Measurements from ENCODE around the gene LAMA3. TPM values are rescaled to one million over a fixed set of nuclear protein-coding genes. Genes with fewer than 3 reads are reported as not detected.
A peak's percentile ranks its signal among the peaks of the same experiment; 100 is the strongest.
"Not testable (repeated sequence)": the region's sequence is repeated elsewhere in the genome, so short reads cannot be mapped to it uniquely, and the experiment has no call there.

The LAMA3 gene
- total and polyA plus RNA-seq, 5 donors, result 1.7 to 5.4 (median 4.2) TPM

DNA sequence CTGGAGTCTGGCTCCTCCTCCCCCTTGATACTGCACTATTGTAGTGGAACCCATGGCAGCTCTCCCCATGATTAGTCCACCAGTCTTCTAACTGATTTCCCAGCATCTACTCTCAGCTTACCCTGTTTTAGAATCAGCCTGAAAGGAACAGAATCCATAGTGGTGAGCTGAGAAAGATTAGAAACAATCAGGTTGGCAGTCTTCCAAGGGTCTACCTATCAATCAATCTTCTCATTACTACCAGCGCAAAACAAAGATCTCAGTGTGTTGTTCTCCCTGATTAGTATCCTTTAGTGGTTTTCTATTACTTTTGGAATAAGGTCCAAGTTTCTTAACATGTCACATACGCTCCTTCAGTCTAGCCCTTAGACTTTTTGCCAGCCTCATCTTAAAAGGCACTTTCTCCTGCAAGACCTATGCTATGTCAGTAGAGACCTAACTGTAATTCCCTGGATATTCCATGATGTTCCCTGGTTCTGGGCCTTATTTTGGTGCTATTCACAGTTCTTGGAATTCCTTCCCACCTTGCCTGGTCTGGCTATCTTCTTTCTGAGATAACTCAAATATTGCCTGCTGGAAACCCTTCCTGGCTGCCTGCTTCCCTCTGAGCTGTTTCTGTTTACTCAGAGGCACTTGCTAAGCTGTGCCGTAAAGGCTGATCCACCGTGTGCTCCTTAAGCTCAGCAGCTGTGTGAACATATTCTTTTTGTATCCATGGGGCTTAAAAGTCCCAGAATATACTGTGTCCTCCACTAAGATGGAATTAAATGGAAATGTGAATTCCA, 32.6 kb downstream of the LAMA3 start:
- WGBS, result 37% methylated on average over 4 of the region's 4 CpGs
- DNase-seq, result no peak
- Histone ChIP-seq H3K27ac (ENCODE audit: low read length) (no peak overlapping the region), H3K9me3 (ENCODE audit: control insufficient read depth, low read length) (no peaks in the 10 kb centered on the region), H3K4me3 (ENCODE audit: low read length) (no peak overlapping the region), H3K27me3 (ENCODE audit: control insufficient read depth, insufficient read depth) (no peaks in the 10 kb centered on the region), H3K4me1 (ENCODE audit: control insufficient read depth, insufficient read depth, low read length) (no peaks in the 10 kb centered on the region)
- no peak for ATAC-seq
- intact Hi-C loops (cut with DNase I), result no loop called here

DNA sequence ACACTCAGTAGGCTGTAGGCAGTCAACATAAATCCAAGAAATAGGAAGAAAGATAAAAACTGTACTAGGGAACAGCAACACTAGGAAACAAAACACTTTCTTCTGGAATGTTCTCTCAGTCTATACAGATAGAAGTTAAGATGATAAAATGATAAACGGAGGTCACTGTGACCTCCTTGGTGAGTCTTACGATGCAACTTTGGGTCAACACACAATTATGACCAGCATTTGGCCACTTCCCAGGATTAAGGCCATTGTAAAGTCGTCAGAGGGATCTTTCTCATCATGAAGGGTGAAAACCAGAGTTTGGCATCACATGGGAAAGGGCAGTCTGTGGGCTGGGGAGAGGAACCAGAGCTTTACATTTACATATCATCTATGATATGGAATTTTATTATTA, 33.4 kb downstream of the LAMA3 start:
- Histone ChIP-seq H3K4me1 (ENCODE audit: control insufficient read depth, insufficient read depth, low read length) (no peaks in the 10 kb centered on the region), H3K4me3 (ENCODE audit: low read length) (no peak overlapping the region), H3K9me3 (ENCODE audit: control insufficient read depth, low read length) (no peaks in the 10 kb centered on the region), H3K27me3 (ENCODE audit: control insufficient read depth, insufficient read depth) (no peaks in the 10 kb centered on the region), H3K27ac (ENCODE audit: low read length) (no peak overlapping the region)
- no peak for DNase-seq
- WGBS, result 64% methylated on average over 3 of the region's 3 CpGs
- intact Hi-C loops (cut with DNase I), result no loop called here
- ATAC-seq, result no peak

DNA sequence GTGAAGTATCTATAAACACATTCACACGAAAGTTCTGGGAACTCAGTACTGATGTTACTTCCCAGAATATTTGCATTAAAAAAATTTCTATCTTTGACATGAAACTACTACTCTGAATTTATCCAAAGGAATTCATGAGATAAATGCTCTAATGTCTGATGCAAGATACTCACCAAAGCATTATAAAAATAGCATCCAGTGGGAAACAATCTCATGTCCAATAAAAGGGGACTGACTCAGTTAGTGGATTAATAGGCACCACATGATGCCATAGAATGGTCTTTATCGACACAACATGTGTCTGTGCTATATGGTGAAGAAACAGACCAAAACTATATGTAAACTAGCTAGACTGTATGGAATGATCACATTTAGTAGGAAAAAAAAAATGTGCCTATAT, 33.9 kb downstream of the LAMA3 start:
- intact Hi-C loops (cut with DNase I), result no loop called here
- Histone ChIP-seq H3K4me3 (ENCODE audit: low read length) (no peak overlapping the region), H3K4me1 (ENCODE audit: control insufficient read depth, insufficient read depth, low read length) (no peaks in the 10 kb centered on the region), H3K27me3 (ENCODE audit: control insufficient read depth, insufficient read depth) (no peaks in the 10 kb centered on the region), H3K27ac (ENCODE audit: low read length) (no peak overlapping the region), H3K9me3 (ENCODE audit: control insufficient read depth, low read length) (no peaks in the 10 kb centered on the region)
- WGBS, result 85% methylated on average over 2 of the region's 2 CpGs
- ATAC-seq, result no peak
- DNase-seq, result no peak

DNA sequence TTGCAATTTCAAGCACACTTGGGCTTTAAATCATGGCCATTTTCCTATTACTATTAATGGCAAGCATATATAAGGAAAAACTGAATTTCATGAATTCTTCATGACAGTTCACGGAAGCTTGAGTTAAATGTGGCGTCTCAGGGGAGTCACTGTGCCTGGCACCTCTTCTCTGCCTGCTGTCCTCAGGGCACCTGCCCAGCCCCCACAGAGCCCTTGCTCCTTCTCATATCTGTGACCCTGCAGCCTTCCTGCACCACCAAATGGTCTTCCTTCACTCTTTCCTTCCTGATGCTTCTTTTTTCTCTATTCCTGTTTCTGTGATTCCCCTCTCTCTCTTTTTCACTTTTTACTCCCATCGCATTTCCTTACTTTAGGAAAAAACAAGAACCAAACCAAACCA, 35.4 kb downstream of the LAMA3 start:
- Histone ChIP-seq H3K4me1 (ENCODE audit: control insufficient read depth, insufficient read depth, low read length) (no peaks in the 10 kb centered on the region), H3K27me3 (ENCODE audit: control insufficient read depth, insufficient read depth) (no peaks in the 10 kb centered on the region), H3K4me3 (ENCODE audit: low read length) (no peak overlapping the region), H3K9me3 (ENCODE audit: control insufficient read depth, low read length) (no peaks in the 10 kb centered on the region), H3K27ac (ENCODE audit: low read length) (no peak overlapping the region)
- 76% methylated on average over 3 of the region's 3 CpGs for WGBS
- ATAC-seq (no peak), DNase-seq (no peak)
- intact Hi-C loops (cut with DNase I), result no loop called here

DNA sequence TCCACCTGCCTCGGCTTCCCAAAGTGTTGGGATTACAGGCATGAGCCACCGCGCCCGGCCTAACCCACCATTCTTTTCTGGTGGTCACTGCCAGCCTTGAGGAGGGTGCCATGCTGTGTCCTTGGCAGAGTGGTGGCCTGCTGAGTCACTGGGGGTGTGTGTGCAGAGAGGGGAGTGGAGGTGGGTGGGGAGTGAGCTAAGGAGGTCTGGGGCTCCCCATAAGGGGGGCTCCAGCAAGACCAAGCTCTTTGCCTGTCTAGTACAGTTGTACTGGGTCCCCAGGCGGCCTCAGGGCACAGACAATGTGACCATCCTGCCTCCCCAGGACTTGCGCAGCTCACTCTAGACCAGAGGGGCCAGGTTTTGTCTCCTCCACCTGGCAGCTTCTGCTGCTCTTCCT, 36.1 kb downstream of the LAMA3 start:
- H3K27me3 ChIP-seq (ENCODE audit: control insufficient read depth, insufficient read depth), result no peaks in the 10 kb centered on the region
- ATAC-seq (no peak), DNase-seq (no peak)
- H3K9me3 ChIP-seq (ENCODE audit: control insufficient read depth, low read length), result no peaks in the 10 kb centered on the region
- H3K27ac ChIP-seq (ENCODE audit: low read length), result no peak overlapping the region
- no peaks in the 10 kb centered on the region for H3K4me1 ChIP-seq (ENCODE audit: control insufficient read depth, insufficient read depth, low read length)
- intact Hi-C loops (cut with DNase I), result no loop called here
- H3K4me3 ChIP-seq (ENCODE audit: low read length), result no peak overlapping the region
- 81% methylated on average over 6 of the region's 6 CpGs for WGBS

DNA sequence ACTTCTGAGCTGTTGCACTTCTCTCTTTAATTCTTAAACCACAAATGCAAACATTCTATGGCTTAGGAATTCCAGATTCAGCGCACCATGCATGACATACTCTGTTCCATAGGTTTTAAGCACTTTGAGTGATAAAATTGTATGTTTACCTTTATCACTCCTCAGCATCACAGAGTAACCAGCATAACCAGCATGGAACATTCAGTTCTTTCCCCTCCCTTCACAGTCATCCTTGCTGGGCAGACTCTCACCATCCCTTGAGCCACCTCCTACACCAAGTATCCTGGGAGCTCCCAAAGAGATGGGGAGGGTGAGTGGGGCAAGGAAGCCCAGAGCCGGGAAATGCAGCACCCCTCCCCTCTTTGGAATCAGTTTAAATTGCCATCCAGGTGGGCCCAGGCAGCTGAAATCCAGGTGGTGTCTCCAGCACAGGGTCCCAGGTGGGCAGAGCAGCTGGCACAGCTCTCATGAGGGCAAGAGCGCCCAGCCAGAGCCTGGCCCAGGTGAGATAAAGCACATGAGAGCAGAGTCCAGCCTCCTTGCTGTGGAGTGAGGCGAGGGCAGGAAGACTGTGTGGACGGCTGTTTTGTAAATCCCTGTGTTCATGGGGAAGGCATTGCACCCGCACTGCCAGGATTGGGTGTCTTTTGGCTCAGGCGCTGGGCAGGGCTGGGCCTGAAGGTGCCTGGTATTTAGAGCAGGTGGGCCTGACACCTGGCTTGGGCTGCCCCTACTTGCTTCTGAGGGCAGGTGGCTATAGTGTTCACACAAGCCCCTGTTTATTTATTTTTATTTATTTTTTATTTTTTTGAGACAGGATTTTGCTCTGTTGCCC, 36.8 kb downstream of the LAMA3 start:
- WGBS, result 93% methylated on average over 7 of the region's 7 CpGs
- Histone ChIP-seq H3K9me3 (ENCODE audit: control insufficient read depth, low read length) (no peaks in the 10 kb centered on the region), H3K27ac (ENCODE audit: low read length) (no peak overlapping the region), H3K27me3 (ENCODE audit: control insufficient read depth, insufficient read depth) (no peaks in the 10 kb centered on the region), H3K4me3 (ENCODE audit: low read length) (no peak overlapping the region), H3K4me1 (ENCODE audit: control insufficient read depth, insufficient read depth, low read length) (no peaks in the 10 kb centered on the region)
- intact Hi-C loops (cut with DNase I), result no loop called here
- DNase-seq (no peak), ATAC-seq (peak in 1 of 2 donors; percentile 31)

DNA sequence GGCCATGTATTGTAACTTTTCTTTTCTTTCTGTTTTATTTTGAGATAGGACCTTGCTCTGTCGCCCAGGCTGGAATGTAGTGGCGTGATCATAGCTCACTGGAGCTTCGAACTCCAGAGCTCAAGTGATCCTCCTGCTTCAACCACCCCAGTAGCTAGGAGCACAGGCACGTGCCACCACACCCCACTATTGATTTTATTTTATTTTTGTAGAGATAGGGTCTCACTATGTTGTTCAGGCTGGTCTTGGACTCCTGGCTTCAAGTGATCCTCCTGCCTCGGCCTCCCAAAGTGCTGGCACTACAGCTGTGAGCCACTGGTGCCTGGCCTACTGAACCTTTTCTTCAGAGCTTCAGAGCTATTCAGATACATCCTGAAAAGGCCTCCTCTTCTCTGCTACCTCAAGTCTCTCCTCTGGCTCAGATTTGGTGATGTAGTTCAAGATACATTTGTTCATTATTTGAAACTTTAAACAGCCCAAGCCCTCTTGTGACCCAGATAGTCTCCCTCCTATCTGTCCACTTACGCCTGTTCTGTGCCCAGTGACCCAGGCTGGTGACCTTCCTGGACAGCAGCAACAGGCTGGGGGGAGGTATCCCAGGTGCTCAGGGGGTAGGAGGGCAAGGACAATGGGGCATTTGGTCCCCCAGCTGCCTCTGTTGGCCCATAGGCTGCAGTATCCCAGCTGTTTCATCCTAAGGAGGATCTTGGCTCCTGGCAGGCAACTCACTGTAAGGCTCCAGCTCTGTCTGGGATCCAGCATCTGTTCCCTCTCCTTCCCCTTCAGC, 38.6 kb downstream of the LAMA3 start:
- no peak overlapping the region for H3K27ac ChIP-seq (ENCODE audit: low read length)
- no peaks in the 10 kb centered on the region for H3K27me3 ChIP-seq (ENCODE audit: control insufficient read depth, insufficient read depth)
- H3K4me3 ChIP-seq (ENCODE audit: low read length), result no peak overlapping the region
- 93% methylated on average over 6 of the region's 6 CpGs for WGBS
- DNase-seq (no peak), ATAC-seq (no peak)
- H3K9me3 ChIP-seq (ENCODE audit: control insufficient read depth, low read length), result no peaks in the 10 kb centered on the region
- intact Hi-C loops (cut with DNase I), result no loop called here
- H3K4me1 ChIP-seq (ENCODE audit: control insufficient read depth, insufficient read depth, low read length), result no peaks in the 10 kb centered on the region

DNA sequence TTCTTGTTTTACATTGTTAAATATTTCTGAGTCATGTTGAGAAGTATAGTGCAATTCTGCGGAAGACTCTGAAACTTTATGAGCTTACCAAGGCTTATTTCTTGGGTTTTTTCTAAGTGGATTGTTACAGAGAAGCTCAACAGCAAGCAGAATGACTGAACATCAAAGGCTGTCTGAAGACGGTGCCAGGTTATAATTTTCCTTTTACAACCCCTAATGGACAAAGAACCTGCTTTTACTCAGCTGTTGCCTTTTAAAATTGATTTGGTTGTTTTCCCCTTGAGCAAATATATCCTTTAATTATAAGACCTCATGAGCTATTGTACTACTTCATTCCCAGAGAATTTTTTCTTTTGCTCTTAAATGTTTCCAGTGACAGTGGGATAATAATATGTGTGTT, 41.6 kb downstream of the LAMA3 start:
- Histone ChIP-seq H3K9me3 (ENCODE audit: control insufficient read depth, low read length) (no peaks in the 10 kb centered on the region), H3K27ac (ENCODE audit: low read length) (no peak overlapping the region), H3K4me1 (ENCODE audit: control insufficient read depth, insufficient read depth, low read length) (no peaks in the 10 kb centered on the region), H3K4me3 (ENCODE audit: low read length) (no peak overlapping the region), H3K27me3 (ENCODE audit: control insufficient read depth, insufficient read depth) (no peaks in the 10 kb centered on the region)
- intact Hi-C loops (cut with DNase I), result no loop called here
- ATAC-seq, result no peak
- WGBS, result 93% methylated on average over 2 of the region's 2 CpGs
- no peak for DNase-seq

DNA sequence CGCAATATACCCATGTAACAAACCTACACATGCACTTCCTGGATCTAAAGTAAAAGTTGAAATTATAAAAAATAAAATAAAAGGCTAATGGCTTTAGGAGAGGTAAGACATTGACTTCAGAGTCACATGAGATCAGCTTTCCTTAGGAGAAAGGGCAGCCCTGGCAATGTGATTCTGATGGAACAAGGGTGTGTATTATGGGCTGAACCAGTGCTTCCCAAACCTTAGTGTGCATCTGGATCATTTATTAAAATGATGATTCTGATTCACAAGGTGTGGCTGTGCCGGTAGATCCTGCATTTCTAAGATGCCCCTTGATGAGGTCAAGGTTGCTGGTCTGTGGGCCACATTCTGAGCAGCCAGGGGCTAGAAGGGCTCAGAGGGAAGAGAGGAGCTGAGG, 42.6 kb downstream of the LAMA3 start:
- Histone ChIP-seq H3K4me1 (ENCODE audit: control insufficient read depth, insufficient read depth, low read length) (no peaks in the 10 kb centered on the region), H3K27ac (ENCODE audit: low read length) (no peak overlapping the region), H3K27me3 (ENCODE audit: control insufficient read depth, insufficient read depth) (no peaks in the 10 kb centered on the region), H3K9me3 (ENCODE audit: control insufficient read depth, low read length) (no peaks in the 10 kb centered on the region), H3K4me3 (ENCODE audit: low read length) (no peak overlapping the region)
- 91% methylated on average over 2 of the region's 2 CpGs for WGBS
- DNase-seq, result no peak
- intact Hi-C loops (cut with DNase I), result no loop called here
- no peak for ATAC-seq

DNA sequence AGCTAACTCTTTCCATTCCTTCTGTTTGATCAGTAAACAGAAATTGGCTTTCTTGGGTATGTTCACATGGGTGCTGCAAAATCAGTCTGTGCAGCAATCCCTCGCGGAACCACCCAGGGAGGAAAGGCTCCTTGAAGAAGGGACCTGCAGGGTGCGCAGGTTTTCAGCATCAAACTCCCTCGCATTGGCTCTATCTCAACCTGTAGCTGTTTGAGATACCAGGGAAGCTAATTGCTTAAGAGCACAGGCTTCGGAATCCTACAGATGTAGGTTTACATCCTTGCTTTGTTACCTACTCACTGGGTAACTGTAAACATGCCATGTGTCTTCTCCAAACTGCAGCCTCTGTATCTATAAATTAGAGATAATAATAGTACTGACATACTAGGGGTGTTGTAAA, 43.2 kb downstream of the LAMA3 start:
- ATAC-seq (no peak), DNase-seq (no peak)
- no peaks in the 10 kb centered on the region for H3K27me3 ChIP-seq (ENCODE audit: control insufficient read depth, insufficient read depth)
- no peaks in the 10 kb centered on the region for H3K9me3 ChIP-seq (ENCODE audit: control insufficient read depth, low read length)
- H3K27ac ChIP-seq (ENCODE audit: low read length), result no peak overlapping the region
- H3K4me1 ChIP-seq (ENCODE audit: control insufficient read depth, insufficient read depth, low read length), result no peaks in the 10 kb centered on the region
- intact Hi-C loops (cut with DNase I), result no loop called here
- no peak overlapping the region for H3K4me3 ChIP-seq (ENCODE audit: low read length)
- WGBS, result 69% methylated on average over 5 of the region's 5 CpGs

DNA sequence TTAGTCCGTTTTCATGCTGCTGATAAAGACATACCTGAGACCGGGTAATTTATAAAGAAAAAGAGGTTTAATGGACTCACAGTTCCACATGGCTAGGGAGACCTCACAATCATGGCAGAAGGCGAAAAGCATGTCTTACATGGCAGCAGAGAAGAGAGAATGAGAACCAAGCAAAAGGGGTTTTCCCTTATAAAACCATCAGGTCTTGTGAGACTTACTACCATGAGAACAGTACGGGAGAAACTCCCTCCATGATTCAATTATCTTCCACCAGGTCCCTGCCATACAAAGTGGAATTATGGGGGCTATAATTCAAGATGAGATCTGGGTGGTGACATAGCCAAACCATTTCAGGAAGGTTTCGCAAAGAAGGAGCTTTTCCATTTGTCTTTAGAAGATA, 44.0 kb downstream of the LAMA3 start:
- H3K4me3 ChIP-seq (ENCODE audit: low read length); H3K27ac ChIP-seq (ENCODE audit: low read length); intact Hi-C loops (cut with DNase I); DNase-seq; ATAC-seq; H3K9me3 ChIP-seq (ENCODE audit: control insufficient read depth, low read length); H3K4me1 ChIP-seq (ENCODE audit: control insufficient read depth, insufficient read depth, low read length); H3K27me3 ChIP-seq (ENCODE audit: control insufficient read depth, insufficient read depth): not testable (repeated sequence)
- 85% methylated on average over 5 of the region's 5 CpGs for WGBS

All from right cardiac atrium (tissue), 5 donors.